GM23338 (cell line): ENCODE data around the gene TMEM117.

Experiments used
- POLR2AphosphoS5 ChIP-seq: IDR thresholded peaks from 2 replicates; pipeline ENCODE4 v1.6.1; 2016; ENCODE audit warnings: antibody characterized with exemption, low read depth
- TF ChIP-seq, protein P1 (sequence below), 2 experiments: fragments of 200-600 bp in 1 of 2; sonication (generic) in 1 of 2; conservative IDR thresholded peaks; 2 replicates each; pipeline versions ENCODE4 v1.5.1 to v1.6.1; 2016 to 2017; ENCODE audit warnings: antibody characterized with exemption in 2 of 2, low read depth in 2 of 2, mild to moderate bottlenecking in 2 of 2, moderate library complexity in 1 of 2

DNA sequence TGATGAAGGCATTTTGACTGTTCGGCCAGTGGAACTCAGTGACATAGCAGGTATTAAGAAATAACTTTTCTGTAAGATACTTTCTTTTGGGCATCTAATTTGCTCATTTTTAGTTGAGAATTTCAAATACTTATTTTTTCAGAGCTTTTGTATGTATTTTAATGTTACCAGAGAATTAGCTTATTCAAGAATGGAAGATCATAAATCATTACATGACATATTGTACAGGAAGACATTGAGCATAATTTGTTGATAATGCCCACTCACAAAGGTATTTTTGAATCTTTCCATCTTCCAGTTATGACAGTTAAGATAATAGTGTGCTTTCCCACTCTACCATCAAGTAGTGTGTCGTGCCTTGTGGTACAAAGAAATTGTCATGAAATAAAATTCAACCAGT is 36.5 kb downstream of the TMEM117 start:
- TF ChIP-seq, protein P1, sequence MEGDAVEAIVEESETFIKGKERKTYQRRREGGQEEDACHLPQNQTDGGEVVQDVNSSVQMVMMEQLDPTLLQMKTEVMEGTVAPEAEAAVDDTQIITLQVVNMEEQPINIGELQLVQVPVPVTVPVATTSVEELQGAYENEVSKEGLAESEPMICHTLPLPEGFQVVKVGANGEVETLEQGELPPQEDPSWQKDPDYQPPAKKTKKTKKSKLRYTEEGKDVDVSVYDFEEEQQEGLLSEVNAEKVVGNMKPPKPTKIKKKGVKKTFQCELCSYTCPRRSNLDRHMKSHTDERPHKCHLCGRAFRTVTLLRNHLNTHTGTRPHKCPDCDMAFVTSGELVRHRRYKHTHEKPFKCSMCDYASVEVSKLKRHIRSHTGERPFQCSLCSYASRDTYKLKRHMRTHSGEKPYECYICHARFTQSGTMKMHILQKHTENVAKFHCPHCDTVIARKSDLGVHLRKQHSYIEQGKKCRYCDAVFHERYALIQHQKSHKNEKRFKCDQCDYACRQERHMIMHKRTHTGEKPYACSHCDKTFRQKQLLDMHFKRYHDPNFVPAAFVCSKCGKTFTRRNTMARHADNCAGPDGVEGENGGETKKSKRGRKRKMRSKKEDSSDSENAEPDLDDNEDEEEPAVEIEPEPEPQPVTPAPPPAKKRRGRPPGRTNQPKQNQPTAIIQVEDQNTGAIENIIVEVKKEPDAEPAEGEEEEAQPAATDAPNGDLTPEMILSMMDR (conservative IDR thresholded peaks at IDR 0.05; ENCODE audit: low read depth in 2 of 2), result no peak
- no peak for TF ChIP-seq POLR2AphosphoS5
